ENCODE results near the gene FAM78A. TPM values are rescaled to one million over a fixed set of nuclear protein-coding genes. Genes with fewer than 3 reads are reported as not detected.

FAM78A gene
- total and polyA plus RNA-seq, 2 experiments from 2014 or later: 0.23 to 1.1 TPM

DNA sequence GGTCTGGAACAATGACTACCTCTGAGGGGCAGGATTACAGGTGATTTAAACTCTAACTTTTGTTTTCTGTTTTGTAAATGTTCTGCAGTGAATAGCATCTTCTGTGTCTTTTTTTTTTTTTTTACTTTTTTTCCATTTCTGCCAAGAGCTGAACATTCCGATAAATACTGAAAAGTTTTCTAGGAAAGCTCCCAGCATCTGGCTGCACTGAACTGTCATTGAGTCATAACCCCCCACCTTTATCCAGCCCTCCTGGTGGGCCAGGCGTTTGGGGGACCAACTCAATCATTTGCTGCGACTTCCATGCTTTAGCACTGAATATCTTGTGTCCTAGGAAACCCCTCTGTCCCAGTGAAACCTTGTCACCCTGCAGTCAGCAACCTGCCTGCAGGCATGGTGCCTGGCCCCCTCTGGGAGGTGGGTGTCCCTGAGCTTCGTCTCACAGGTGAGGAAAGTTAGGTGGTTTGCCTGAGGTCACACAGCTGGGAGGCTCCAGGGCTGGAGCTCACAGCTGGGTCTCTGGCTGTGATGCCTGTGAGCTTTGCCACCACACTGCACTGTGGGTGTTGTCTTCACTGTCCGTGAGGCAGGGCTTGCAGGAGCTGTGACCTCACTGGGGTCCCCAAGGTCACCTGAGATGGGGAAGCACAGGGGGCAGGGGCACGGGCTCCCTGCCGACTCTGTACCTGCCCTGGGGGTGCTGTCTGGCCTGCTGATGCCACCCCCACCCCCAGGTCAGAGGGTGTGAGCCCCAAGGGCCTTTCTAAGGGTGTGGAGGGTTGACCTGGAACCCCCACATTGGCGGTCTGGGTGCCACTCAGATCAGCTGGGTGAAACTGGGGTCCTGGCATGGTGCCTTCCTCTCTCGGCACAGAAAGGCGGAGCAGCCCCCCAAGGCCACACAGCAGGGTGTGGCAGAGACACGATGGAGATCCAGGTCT lies 27.3 kb upstream of the FAM78A start:
- no peak overlapping the region for H3K4me3 ChIP-seq
- in situ Hi-C loops (cut with MboI): no loop called here
- no peak for TF ChIP-seq EZH2phosphoT487 (IDR thresholded peaks at IDR 0.05; ENCODE audit: insufficient read depth, low read depth)
- no peak for TF ChIP-seq EZH2 (IDR thresholded peaks at IDR 0.05; ENCODE audit: insufficient read depth, poor library complexity, severe bottlenecking)

DNA sequence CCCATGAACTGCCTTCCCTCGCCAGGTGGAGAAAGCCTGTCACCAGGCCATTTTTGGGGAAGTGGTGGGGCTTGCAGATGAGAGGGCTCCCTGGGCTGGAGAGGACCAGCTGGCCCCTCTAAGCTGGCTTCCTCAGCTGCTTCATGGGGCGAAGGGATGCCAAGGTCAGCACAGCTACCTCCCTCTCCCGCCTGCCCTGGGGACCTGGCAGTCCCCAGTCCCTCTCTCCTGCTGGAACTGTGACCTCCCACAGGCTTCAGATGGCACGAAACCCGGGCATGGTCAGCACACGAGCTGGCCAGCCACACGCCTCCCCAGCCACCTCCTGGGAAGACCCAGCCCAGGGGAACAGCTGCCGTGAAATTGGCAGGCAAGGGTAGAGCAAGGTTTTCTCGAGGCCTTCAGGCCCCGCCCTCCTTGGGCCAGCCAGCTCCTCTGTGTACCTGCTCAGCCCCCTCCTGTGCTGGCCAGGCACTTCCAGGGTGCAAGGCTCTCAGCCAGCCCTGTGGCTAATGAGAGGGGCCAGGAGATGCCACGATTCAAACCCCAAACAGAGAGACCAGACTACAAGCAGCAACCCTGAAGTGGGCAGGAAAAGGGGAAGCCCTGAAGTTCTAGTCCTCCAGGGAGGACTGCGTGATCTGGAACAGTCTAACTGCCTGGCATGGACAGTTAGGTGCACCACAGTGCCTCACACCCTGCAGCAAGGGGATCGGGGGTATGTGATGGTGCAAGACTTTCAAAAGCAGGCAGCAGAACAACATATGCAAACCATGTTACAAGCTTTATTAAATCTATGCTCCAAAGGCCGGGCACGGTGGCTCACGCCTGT lies 26.1 kb upstream of the FAM78A start:
- Histone ChIP-seq H3K4me2 (ENCODE audit: unreplicated experiment) (no peak overlapping the region), H3K36me3 (ENCODE audit: low read depth) (no peaks in the 10 kb centered on the region), H3K4me3 (no peak overlapping the region), H3K9me2 (ENCODE audit: insufficient read depth) (no peaks in the 10 kb centered on the region), H3K9me3 (ENCODE audit: low read depth) (no peaks in the 10 kb centered on the region), H3K4me1 (ENCODE audit: insufficient read depth) (no peaks in the 10 kb centered on the region), H4K20me1 (ENCODE audit: insufficient read depth) (no peaks in the 10 kb centered on the region), H3K9ac (no peak overlapping the region), H3K79me2 (ENCODE audit: insufficient read depth) (no peaks in the 10 kb centered on the region), H2AFZ (no peak overlapping the region), H3K27me3 (replicated peaks; ENCODE audit: insufficient read depth) (no peaks in the 10 kb centered on the region), H3K27ac (no peak overlapping the region), H3F3A (ENCODE audit: insufficient read depth) (no peaks in the 10 kb centered on the region)
- in situ Hi-C loops (cut with MboI): no loop called here
- TF ChIP-seq EZH2phosphoT487 (IDR thresholded peaks at IDR 0.05; ENCODE audit: insufficient read depth, low read depth): no peak
- no peak for TF ChIP-seq EZH2 (IDR thresholded peaks at IDR 0.05; ENCODE audit: insufficient read depth, poor library complexity, severe bottlenecking)
- 69 to 73% methylated on average over 16 of the region's 16 CpGs for WGBS, 2 experiments (ENCODE audit: low coverage in 1 of 2, low lambda C conversion rate in 2 of 2, missing lambda C conversion rate in 2 of 2)
- DNase-seq: no peak

More for the DNA sequence above, 27.3 kb upstream of the FAM78A start:
- WGBS, 2 experiments (ENCODE audit: low coverage in 1 of 2, low lambda C conversion rate in 2 of 2, missing lambda C conversion rate in 2 of 2): 42 to 46% methylated on average over 11 of the region's 11 CpGs
- H3K4me2 ChIP-seq (ENCODE audit: unreplicated experiment): no peak overlapping the region
- no peak for DNase-seq
- no peaks in the 10 kb centered on the region for H4K20me1 ChIP-seq (ENCODE audit: insufficient read depth)
- no peaks in the 10 kb centered on the region for H3K4me1 ChIP-seq (ENCODE audit: insufficient read depth)
- no peaks in the 10 kb centered on the region for H3F3A ChIP-seq (ENCODE audit: insufficient read depth)
- H3K27me3 ChIP-seq (replicated peaks; ENCODE audit: insufficient read depth): no peaks in the 10 kb centered on the region
- no peak overlapping the region for H3K9ac ChIP-seq
- H3K9me2 ChIP-seq (ENCODE audit: insufficient read depth): no peaks in the 10 kb centered on the region
- no peaks in the 10 kb centered on the region for H3K79me2 ChIP-seq (ENCODE audit: insufficient read depth)
- H2AFZ ChIP-seq: no peak overlapping the region
- H3K27ac ChIP-seq: no peak overlapping the region
- no peaks in the 10 kb centered on the region for H3K36me3 ChIP-seq (ENCODE audit: low read depth)
- H3K9me3 ChIP-seq (ENCODE audit: low read depth): no peaks in the 10 kb centered on the region

DNA sequence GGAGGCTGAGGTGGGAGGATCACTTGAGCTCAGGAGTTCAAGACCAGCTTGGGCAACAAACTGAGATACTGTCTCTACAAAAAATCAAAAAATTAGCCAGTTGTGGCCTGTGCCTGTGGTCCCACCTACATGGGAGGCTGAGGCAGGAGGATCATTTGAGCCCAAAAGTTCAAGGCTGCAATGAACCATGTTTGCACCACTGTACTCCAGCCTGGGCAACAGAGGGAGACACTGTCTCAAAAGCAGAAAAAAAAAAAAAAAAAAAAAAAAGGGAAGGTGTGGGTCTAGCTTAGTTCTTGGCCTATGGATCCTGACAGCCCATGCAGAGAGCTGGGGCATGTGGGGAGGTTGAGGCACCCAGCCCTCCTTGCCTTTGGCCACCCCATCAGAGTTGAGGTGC lies 24.1 kb upstream of the FAM78A start:
- H3K4me2 ChIP-seq (ENCODE audit: unreplicated experiment): no peak overlapping the region
- H3K4me3 ChIP-seq: no peak overlapping the region
- H3K27ac ChIP-seq: no peak overlapping the region
- H3K79me2 ChIP-seq (ENCODE audit: insufficient read depth): no peaks in the 10 kb centered on the region
- H3K36me3 ChIP-seq (ENCODE audit: low read depth): no peaks in the 10 kb centered on the region
- H3K4me1 ChIP-seq (ENCODE audit: insufficient read depth): no peaks in the 10 kb centered on the region
- no peaks in the 10 kb centered on the region for H3K9me3 ChIP-seq (ENCODE audit: low read depth)
- H3K9ac ChIP-seq: no peak overlapping the region
- in situ Hi-C loops (cut with MboI): no loop called here
- H3K9me2 ChIP-seq (ENCODE audit: insufficient read depth): no peaks in the 10 kb centered on the region
- no peaks in the 10 kb centered on the region for H3F3A ChIP-seq (ENCODE audit: insufficient read depth)
- TF ChIP-seq EZH2 (IDR thresholded peaks at IDR 0.05; ENCODE audit: insufficient read depth, poor library complexity, severe bottlenecking) (no peak), EZH2phosphoT487 (IDR thresholded peaks at IDR 0.05; ENCODE audit: insufficient read depth, low read depth) (no peak)
- no peaks in the 10 kb centered on the region; the same call in 1 of the 2 replicates for H3K27me3 ChIP-seq (replicated peaks; ENCODE audit: insufficient read depth)
- H4K20me1 ChIP-seq (ENCODE audit: insufficient read depth): no peaks in the 10 kb centered on the region
- H2AFZ ChIP-seq: no peak overlapping the region
- DNase-seq: no peak

DNA sequence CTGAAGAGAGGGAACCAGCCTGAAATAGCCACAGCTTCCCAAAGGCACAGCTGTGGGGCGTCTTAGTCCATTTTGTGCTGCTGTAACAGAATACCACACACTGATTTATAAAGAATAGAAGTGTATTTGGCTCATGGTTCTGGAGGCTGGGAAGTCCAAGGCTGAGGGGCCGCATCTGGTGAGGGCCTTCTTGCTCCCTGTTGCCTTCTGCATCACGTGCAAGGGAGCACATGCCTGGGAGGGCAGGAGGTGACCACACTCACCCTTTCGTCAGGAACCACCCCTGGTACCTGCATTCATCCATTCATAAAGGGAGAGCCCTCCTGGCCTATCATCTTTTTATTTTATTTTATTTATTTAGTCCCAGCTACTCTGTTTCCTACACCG lies 23.6 kb upstream of the FAM78A start:
- Histone ChIP-seq H2AFZ (no peak overlapping the region), H3K9me2 (ENCODE audit: insufficient read depth) (no peaks in the 10 kb centered on the region), H3K9me3 (ENCODE audit: low read depth) (no peaks in the 10 kb centered on the region), H3K27me3 (replicated peaks; ENCODE audit: insufficient read depth) (no peaks in the 10 kb centered on the region; the same call in 1 of the 2 replicates), H3K4me1 (ENCODE audit: insufficient read depth) (no peaks in the 10 kb centered on the region), H3K4me3 (no peak overlapping the region), H3K36me3 (ENCODE audit: low read depth) (no peaks in the 10 kb centered on the region), H4K20me1 (ENCODE audit: insufficient read depth) (no peaks in the 10 kb centered on the region), H3F3A (ENCODE audit: insufficient read depth) (no peaks in the 10 kb centered on the region), H3K27ac (no peak overlapping the region), H3K79me2 (ENCODE audit: insufficient read depth) (no peaks in the 10 kb centered on the region), H3K4me2 (ENCODE audit: unreplicated experiment) (no peak overlapping the region), H3K9ac (no peak overlapping the region)
- 48 to 55% methylated on average over 5 of the region's 5 CpGs for WGBS, 2 experiments (ENCODE audit: low coverage in 1 of 2, low lambda C conversion rate in 2 of 2, missing lambda C conversion rate in 2 of 2)
- no peak for DNase-seq
- TF ChIP-seq EZH2phosphoT487 (IDR thresholded peaks at IDR 0.05; ENCODE audit: insufficient read depth, low read depth): no peak
- TF ChIP-seq EZH2 (IDR thresholded peaks at IDR 0.05; ENCODE audit: insufficient read depth, poor library complexity, severe bottlenecking): no peak
- in situ Hi-C loops (cut with MboI): no loop called here
